ENCODE results near the gene COL6A6.
"Not testable (repeated sequence)": the region's sequence is repeated elsewhere in the genome, so short reads cannot be mapped to it uniquely, and the experiment has no call there.

Gene COL6A6

GRCh38 chr3:130529486-130530215 lies 12.7 kb downstream of the COL6A6 start:
- no peak for DNase-seq (ENCODE audit: low read depth in 2 of 3, low spot score in 2 of 3)

- no peak for DNase-seq (ENCODE audit: low read depth in 2 of 3, low spot score in 2 of 3)
These were observed 16.3 kb downstream of the COL6A6 start for GRCh38 chr3:130533247-130533646.

GRCh38 chr3:130537673-130538304 lies 20.8 kb downstream of the COL6A6 start:
- no peak for DNase-seq (ENCODE audit: low read depth in 2 of 3, low spot score in 2 of 3)

- no peak for DNase-seq (ENCODE audit: low read depth in 2 of 3, low spot score in 2 of 3)
These were observed 22.0 kb downstream of the COL6A6 start for GRCh38 chr3:130539005-130539404.

- no peak for DNase-seq (ENCODE audit: low read depth in 2 of 3, low spot score in 2 of 3)
These were observed 26.3 kb downstream of the COL6A6 start for GRCh38 chr3:130543322-130543721.

- no peak for DNase-seq (ENCODE audit: low read depth in 2 of 3, low spot score in 2 of 3)
These were observed 30.1 kb downstream of the COL6A6 start for GRCh38 chr3:130546920-130547679.

- not testable (repeated sequence) for DNase-seq (ENCODE audit: low read depth in 2 of 3, low spot score in 2 of 3)
These were observed 30.7 kb downstream of the COL6A6 start for GRCh38 chr3:130547680-130548065.

- DNase-seq (ENCODE audit: low read depth in 2 of 3, low spot score in 2 of 3) = no peak
These were observed 31.4 kb downstream of the COL6A6 start for GRCh38 chr3:130548356-130548755.

- no peak for DNase-seq (ENCODE audit: low read depth in 2 of 3, low spot score in 2 of 3)
These were observed 40.5 kb downstream of the COL6A6 start for GRCh38 chr3:130557336-130558035.

- no peak for DNase-seq (ENCODE audit: low read depth in 2 of 3, low spot score in 2 of 3)
These were observed 41.4 kb downstream of the COL6A6 start for GRCh38 chr3:130558366-130558765.

GRCh38 chr3:130565224-130565623 lies 48.2 kb downstream of the COL6A6 start:
- DNase-seq (ENCODE audit: low read depth in 2 of 3, low spot score in 2 of 3) = no peak

Data from activated CD8-positive, alpha-beta memory T cell treated with anti-CD3 and anti-CD28 coated beads for 48 hours (primary cell).